ENCODE results near the gene GPR37L1.

The GPR37L1 gene

DNA sequence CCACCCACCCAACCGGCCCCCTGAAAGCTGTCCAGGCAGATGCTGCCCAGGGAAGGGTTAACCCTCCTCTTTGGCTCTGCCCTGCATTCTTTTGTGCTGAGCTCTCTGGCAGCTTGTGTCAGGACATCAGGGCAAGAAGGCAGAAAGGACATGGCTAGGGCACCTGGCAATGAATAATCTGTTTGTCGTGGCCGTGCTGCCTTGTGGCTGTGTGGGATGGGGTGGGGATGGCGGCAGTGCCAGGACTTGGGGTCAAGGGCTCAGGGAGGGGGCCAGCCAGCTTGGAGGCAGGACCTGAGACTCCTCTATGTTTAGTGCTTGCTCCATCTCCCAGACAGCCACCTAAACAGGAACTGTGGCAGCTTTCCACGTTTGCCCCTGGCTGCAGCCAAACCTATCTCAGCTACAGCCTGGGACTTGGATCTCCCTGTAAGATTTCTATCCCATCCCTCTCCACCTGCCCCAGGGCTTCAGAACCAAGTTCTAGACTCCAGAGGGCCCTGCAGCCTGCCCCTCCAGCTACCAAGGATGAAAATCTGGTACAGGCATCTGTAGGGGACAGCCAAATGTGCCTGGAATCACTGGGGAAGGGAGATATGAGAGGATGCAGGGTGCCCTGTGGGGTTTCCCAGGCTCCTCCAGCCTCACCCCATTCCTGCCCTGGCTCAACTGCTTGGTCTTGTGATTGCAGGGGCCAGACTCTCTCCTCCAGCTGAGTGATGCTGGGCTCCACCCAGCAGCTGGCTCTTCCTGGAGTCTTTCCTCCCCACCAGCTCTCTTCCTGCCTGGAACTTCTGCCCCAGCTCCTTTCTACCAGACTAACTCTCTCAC lies 9.6 kb upstream of the GPR37L1 start:
- H3K79me2 ChIP-seq (ENCODE audit: low read length): no peaks in the 10 kb centered on the region
- no peaks in the 10 kb centered on the region for H3K9me3 ChIP-seq (replicated peaks; ENCODE audit: insufficient read depth, low read length)
- TF ChIP-seq, protein P1, sequence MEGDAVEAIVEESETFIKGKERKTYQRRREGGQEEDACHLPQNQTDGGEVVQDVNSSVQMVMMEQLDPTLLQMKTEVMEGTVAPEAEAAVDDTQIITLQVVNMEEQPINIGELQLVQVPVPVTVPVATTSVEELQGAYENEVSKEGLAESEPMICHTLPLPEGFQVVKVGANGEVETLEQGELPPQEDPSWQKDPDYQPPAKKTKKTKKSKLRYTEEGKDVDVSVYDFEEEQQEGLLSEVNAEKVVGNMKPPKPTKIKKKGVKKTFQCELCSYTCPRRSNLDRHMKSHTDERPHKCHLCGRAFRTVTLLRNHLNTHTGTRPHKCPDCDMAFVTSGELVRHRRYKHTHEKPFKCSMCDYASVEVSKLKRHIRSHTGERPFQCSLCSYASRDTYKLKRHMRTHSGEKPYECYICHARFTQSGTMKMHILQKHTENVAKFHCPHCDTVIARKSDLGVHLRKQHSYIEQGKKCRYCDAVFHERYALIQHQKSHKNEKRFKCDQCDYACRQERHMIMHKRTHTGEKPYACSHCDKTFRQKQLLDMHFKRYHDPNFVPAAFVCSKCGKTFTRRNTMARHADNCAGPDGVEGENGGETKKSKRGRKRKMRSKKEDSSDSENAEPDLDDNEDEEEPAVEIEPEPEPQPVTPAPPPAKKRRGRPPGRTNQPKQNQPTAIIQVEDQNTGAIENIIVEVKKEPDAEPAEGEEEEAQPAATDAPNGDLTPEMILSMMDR (IDR thresholded peaks at IDR 0.05; ENCODE audit: low read length): no peak
- TF ChIP-seq EZH2phosphoT487 (IDR thresholded peaks at IDR 0.05; ENCODE audit: low read length): no peak
- no peak for TF ChIP-seq EZH2 (optimal IDR thresholded peaks at IDR 0.05; ENCODE audit: low read depth, low read length)
- H3K4me3 ChIP-seq (ENCODE audit: low read length): no peak overlapping the region
- H4K20me1 ChIP-seq (ENCODE audit: insufficient read depth, low read length): no peaks in the 10 kb centered on the region
- no peak for DNase-seq
- no peaks in the 10 kb centered on the region for H3K9me2 ChIP-seq (replicated peaks; ENCODE audit: insufficient read depth, low read length)
- H3K36me3 ChIP-seq (replicated peaks; ENCODE audit: insufficient read depth, low read length): no peaks in the 10 kb centered on the region
- no peaks in the 10 kb centered on the region for H3K27me3 ChIP-seq (replicated peaks; ENCODE audit: insufficient read depth, low read length)
- no peak overlapping the region for H3K4me2 ChIP-seq (ENCODE audit: low read depth, low read length)
- no peak overlapping the region for H3K27ac ChIP-seq (ENCODE audit: low read length)
- peaks cover 26% of the 10 kb centered on the region for H3K4me1 ChIP-seq (ENCODE audit: low read length)
- H2AFZ ChIP-seq (ENCODE audit: low read length): no peak overlapping the region
- no peak overlapping the region for H3K9ac ChIP-seq (ENCODE audit: low read length)
- no peaks in the 10 kb centered on the region for H3F3A ChIP-seq (ENCODE audit: insufficient read depth, low read length)

DNA sequence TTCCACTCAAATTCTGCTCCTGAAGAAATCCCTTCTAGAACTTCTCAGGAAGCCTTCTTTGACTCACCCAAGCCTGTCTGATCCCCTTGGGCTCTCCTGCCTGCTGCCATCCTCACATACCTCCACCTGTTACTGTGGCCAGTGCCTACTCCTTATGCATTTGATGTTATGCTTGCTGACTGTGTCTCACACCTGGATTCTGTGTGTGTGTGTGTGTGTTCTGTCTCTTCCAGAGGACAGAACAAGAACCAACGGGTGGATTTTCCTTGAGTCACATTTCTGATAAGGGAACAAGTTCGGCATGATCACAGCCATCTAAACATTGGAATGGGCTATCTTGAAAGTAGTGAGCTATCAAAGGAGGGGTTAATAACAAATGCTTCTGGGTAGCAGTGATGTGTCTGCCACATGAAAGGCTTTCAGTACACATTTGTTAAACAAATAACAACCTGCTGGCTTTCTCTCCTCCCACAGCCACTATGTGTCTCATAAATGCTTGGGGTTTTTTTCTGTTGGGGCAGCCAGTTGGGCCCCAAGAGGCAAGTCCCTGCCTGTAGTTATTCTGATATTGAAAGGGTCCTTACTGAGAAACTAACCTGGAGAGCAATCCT lies 8.9 kb upstream of the GPR37L1 start:
- Histone ChIP-seq H4K20me1 (ENCODE audit: insufficient read depth, low read length) (no peaks in the 10 kb centered on the region), H3K9me3 (replicated peaks; ENCODE audit: insufficient read depth, low read length) (no peaks in the 10 kb centered on the region), H2AFZ (ENCODE audit: low read length) (peak overlapping the region; percentile 6; the same call in 1 of the 2 replicates), H3K4me1 (ENCODE audit: low read length) (peaks cover 18% of the 10 kb centered on the region), H3K36me3 (replicated peaks; ENCODE audit: insufficient read depth, low read length) (no peaks in the 10 kb centered on the region), H3K27ac (ENCODE audit: low read length) (no peak overlapping the region), H3K9me2 (replicated peaks; ENCODE audit: insufficient read depth, low read length) (no peaks in the 10 kb centered on the region), H3F3A (ENCODE audit: insufficient read depth, low read length) (no peaks in the 10 kb centered on the region), H3K27me3 (replicated peaks; ENCODE audit: insufficient read depth, low read length) (no peaks in the 10 kb centered on the region), H3K4me2 (ENCODE audit: low read depth, low read length) (peak overlapping the region; percentile 0; the same call in 1 of the 2 replicates), H3K9ac (ENCODE audit: low read length) (no peak overlapping the region), H3K4me3 (ENCODE audit: low read length) (no peak overlapping the region), H3K79me2 (ENCODE audit: low read length) (no peaks in the 10 kb centered on the region)
- TF ChIP-seq, protein P1 (IDR thresholded peaks at IDR 0.05; ENCODE audit: low read length): no peak
- TF ChIP-seq EZH2phosphoT487 (IDR thresholded peaks at IDR 0.05; ENCODE audit: low read length): no peak
- DNase-seq: peak; percentile 69

DNA sequence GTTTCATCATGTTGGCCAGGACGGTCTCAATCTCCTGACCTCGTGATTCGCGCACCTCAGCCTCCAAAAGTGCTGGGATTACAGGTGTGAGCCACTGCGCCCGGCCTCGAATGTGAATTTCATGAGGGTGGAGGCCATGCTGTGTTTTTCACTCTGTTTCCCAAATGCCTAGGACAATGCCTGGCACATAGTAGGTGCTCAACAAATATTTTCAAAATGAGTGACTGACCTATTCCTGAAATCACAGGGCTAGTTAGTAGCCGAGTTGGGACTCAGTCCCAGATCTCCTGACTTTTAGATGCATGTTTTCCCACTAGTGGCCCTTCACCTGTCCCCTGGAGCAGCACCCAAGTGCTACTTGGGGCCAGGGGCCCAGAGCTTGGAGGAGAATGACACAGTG lies 6.4 kb upstream of the GPR37L1 start:
- H3K4me1 ChIP-seq (ENCODE audit: low read length): peaks cover 14% of the 10 kb centered on the region
- no peaks in the 10 kb centered on the region for H3K79me2 ChIP-seq (ENCODE audit: low read length)
- no peak overlapping the region for H3K4me2 ChIP-seq (ENCODE audit: low read depth, low read length)
- no peaks in the 10 kb centered on the region for H3K9me3 ChIP-seq (replicated peaks; ENCODE audit: insufficient read depth, low read length)
- H3K4me3 ChIP-seq (ENCODE audit: low read length): no peak overlapping the region
- no peak overlapping the region for H3K9ac ChIP-seq (ENCODE audit: low read length)
- no peaks in the 10 kb centered on the region for H4K20me1 ChIP-seq (ENCODE audit: insufficient read depth, low read length)
- H3F3A ChIP-seq (ENCODE audit: insufficient read depth, low read length): no peaks in the 10 kb centered on the region
- H3K27ac ChIP-seq (ENCODE audit: low read length): no peak overlapping the region
- no peaks in the 10 kb centered on the region for H3K27me3 ChIP-seq (replicated peaks; ENCODE audit: insufficient read depth, low read length)
- no peaks in the 10 kb centered on the region for H3K36me3 ChIP-seq (replicated peaks; ENCODE audit: insufficient read depth, low read length)
- no peaks in the 10 kb centered on the region for H3K9me2 ChIP-seq (replicated peaks; ENCODE audit: insufficient read depth, low read length)
- no peak overlapping the region for H2AFZ ChIP-seq (ENCODE audit: low read length)
- TF ChIP-seq, protein P1 (IDR thresholded peaks at IDR 0.05; ENCODE audit: low read length): no peak
- DNase-seq: no peak
